Activated CD8-positive, alpha-beta memory T cell treated with anti-CD3 and anti-CD28 coated beads, Interleukin-2, amount 50 U/mL, for 24 hours (primary cell): ENCODE results near the gene CDKN2B-AS1.

ENCODE experiments used
- DNase-seq: peaks from one replicate; pipeline ENCODE4 v3.0.0-alpha.2; 2020; ENCODE audit errors: extremely low read depth

The CDKN2B-AS1 gene

GRCh38 chr9:21982861-21983560 lies 11.6 kb upstream of the CDKN2B-AS1 start:
- DNase-seq, result no peak

DNA sequence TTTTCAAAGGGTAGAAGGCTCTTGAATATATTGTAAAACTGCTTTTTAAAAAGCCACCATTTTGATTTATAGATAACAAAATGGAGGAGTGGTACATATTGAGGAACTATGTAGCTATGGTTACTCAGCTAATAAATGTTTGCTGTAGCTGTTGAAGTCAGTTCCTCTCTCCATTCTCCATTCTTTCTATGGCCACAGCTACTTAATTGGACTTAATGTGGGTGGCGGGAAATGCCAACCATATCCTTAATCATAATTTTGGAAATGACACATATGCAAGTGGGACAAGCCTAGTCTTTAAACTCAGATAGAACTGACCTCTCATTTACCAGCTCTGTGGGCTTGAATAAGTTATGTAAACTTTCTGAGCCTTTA lies 11.0 kb upstream of the CDKN2B-AS1 start:
- no peak for DNase-seq

- no peak for DNase-seq
These were observed 10.5 kb upstream of the CDKN2B-AS1 start for GRCh38 chr9:21984101-21984500.

- DNase-seq, result no peak
These were observed 8.5 kb upstream of the CDKN2B-AS1 start for GRCh38 chr9:21985964-21986667.

DNA sequence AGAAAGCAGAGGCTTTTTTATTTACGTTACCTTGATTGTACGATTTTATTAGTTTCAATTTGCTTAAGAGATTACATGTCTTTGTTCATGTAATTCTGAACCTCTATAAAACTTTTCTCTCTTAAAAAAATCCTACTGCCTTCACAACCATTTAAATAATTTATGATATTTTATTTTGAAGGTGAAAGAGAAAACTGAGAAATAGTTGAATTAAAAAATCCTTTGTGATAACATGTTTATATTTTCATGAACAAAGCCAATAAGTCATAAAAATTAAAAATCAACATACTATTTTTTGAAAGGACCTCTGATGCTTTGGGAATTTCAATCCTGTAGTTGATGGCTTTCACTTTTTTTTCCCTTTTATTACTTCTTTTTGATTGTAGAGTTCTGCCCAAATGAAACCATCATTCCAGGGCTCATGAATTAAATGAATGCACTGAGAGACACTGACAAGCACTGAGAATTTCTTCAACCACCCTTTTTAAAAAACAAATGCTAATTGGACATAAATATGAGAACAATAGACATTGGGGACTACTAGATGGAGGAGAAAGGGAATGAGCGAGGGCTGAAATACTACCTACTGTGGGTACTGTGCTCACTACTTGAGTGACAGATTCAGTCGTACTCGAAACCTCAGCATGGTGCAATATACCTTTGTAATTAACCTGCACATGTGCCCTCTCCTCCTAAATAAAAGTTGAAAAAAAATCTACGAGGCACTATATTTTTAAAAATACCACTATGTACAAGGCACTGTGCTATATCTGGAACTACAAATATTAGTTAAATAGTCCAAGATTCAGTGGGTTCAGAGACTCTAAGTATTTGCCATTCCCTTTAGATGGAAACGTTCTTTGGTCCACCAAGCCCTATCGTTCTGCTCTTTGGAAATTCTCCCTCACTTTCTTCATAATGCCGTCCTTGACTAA lies 6.3 kb upstream of the CDKN2B-AS1 start:
- DNase-seq, result no peak

- DNase-seq, result no peak
These were observed 5.0 kb upstream of the CDKN2B-AS1 start for GRCh38 chr9:21989440-21990189.

- DNase-seq, result no peak
These were observed 3.3 kb upstream of the CDKN2B-AS1 start for GRCh38 chr9:21991072-21991959.

DNA sequence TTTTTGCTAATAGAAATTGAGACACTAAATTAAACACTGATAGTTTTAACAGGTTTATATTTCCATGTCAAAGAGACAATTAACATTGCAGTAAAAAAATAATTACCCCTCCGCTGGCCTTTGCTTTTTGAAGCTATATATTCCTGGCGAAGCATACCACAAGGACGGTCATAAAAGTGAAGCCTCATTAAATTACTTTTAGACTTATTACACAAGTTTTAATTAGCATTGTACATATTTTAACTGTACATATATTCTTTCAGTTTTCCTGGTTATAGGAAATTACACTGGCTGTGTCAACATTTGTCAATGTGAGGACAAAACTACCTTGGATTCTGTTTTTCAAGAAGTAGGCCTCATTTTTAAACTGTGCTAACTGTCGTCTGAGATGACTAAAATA lies 1.6 kb upstream of the CDKN2B-AS1 start:
- no peak for DNase-seq

DNA sequence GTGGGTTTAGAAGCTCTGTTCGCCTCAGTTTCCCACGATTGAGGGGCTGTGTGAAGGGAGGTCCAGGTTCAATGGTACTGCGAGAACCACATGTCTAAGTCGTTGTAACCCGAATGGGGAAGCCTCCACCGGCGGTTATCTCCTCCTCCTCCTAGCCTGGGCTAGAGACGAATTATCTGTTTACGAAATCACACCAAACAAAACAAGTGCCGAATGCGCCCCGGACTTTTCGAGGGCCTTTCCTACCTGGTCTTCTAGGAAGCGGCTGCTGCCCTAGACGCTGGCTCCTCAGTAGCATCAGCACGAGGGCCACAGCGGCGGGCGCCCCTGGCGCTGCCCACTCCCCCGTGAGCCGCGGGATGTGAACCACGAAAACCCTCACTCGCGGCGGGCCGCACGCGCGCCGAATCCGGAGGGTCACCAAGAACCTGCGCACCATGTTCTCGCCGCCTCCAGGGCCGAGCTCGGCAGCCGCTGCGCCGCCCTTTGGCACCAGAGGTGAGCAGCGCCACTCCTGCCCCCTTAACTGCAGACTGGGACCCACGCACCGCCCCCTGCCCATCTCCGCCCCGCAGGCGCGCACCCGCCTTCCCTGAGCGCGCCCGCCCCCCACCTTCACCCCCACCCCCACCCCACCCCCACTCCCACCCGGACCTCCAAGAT lies 567 bp upstream of the CDKN2B-AS1 start, which contains the start of gene CDKN2A:
TSS of gene CDKN2A (minus strand) at position 500 of the 663 bp plus-strand sequence.
- no peak for DNase-seq

DNA sequence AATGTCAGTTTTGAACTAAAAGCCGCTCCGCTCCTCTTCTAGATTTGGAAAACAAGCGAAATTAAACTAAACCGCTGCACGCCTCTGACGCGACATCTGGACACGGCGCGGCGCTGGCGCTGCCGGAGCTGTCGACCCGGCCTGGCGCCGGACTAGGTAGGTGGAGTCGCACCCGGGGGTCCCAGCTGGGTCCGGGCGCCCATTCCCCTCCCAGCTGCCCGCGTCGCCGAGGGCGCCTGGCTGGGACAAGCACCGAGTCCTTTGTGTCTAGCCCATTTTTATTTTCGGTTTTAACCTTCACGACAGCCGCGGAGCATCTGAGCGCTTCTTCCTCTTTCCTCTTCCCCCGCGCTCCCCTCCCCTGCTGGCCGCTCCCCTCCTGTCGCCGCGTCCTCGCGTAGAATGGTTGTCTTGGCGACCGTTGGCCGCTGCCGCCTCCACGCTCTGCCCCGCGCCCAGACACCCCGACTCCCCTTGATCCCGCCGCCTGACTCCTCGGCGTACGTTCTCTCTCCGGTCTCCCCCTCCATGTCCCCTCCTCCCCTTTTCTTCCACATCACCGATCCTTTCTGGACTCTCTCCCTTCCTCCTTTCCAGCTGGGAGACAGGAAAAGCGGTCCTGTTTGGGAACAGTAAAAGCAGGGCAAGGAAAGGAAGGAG lies 545 bp downstream of the CDKN2B-AS1 start:
- no peak for DNase-seq

- no peak for DNase-seq
These were observed 1.2 kb downstream of the CDKN2B-AS1 start for GRCh38 chr9:21995666-21996398.

GRCh38 chr9:21996438-21996837 lies 1.8 kb downstream of the CDKN2B-AS1 start:
- no peak for DNase-seq

DNA sequence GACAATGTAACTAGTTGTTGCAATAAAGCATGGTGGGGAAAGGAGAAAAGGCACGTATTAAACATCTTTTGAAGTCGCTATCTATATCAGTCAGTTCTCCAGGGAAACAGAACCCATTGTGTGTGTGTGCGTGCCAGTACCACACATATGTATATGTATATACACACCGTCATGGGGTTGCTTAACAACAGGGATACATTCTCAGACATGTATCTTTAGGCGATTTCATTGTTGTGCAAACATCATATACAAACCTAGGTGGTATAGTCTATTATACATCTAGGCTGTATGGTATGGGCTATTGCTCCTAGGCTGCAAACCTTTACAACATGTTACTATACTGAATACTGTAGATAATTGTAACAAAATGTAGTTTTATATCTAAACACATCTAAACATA lies 2.3 kb downstream of the CDKN2B-AS1 start:
- no peak for DNase-seq

- DNase-seq, result no peak
These were observed 2.9 kb downstream of the CDKN2B-AS1 start for GRCh38 chr9:21997480-21997879.

DNA sequence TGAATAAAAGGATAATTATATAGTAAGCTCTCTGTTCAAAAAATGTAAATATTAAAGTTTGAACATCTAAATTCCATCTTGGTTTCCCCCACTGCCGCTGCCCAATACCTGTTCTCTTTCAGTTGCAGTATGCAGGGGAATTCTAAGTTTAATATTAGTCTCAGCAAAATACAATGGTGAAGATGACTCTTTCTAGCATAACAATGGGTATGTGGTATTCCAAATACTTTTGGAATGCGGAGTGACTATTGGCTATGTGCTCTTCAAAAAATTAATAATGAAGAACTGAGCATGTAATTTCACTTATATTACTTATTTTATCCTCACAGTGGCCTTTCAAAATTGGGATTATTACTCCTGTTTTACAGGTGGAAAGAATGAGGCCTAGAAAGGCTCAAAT lies 3.4 kb downstream of the CDKN2B-AS1 start:
- DNase-seq, result no peak

- DNase-seq, result no peak
These were observed 7.4 kb downstream of the CDKN2B-AS1 start for GRCh38 chr9:22002038-22002437.

- no peak for DNase-seq
These were observed 10.6 kb downstream of the CDKN2B-AS1 start for GRCh38 chr9:22005021-22005701.
